GM12873 (cell line): ENCODE measurements around the gene UGT1A6.

Experiments used
- CTCF ChIP-seq: IDR thresholded peaks from 2 replicates; pipeline ENCODE4 v1.5.1; 2012; ENCODE audit warnings: low read depth, mild to moderate bottlenecking, moderate library complexity, low read length, control low read depth; ENCODE audit not compliant: insufficient read depth; ENCODE audit errors: missing control alignments

Gene UGT1A6

GRCh38 chr2:233803292-233803911 is 110.7 kb downstream of the UGT1A6 start:
- no peak for TF ChIP-seq CTCF

- no peak for TF ChIP-seq CTCF
These were observed 111.3 kb downstream of the UGT1A6 start for GRCh38 chr2:233803994-233804393.

GRCh38 chr2:233807215-233807865 is 114.7 kb downstream of the UGT1A6 start:
- TF ChIP-seq CTCF, result no peak

- no peak for TF ChIP-seq CTCF
These were observed 115.6 kb downstream of the UGT1A6 start for GRCh38 chr2:233807966-233808935.

- no peak for TF ChIP-seq CTCF
These were observed 117.7 kb downstream of the UGT1A6 start for GRCh38 chr2:233810385-233810784.

GRCh38 chr2:233811087-233811486 is 118.4 kb downstream of the UGT1A6 start:
- no peak for TF ChIP-seq CTCF

GRCh38 chr2:233811732-233812131 is 119.0 kb downstream of the UGT1A6 start:
- TF ChIP-seq CTCF, result no peak
